IMR-90 (cell line): ENCODE results near the gene AGBL2. TPM values are rescaled to one million over a fixed set of nuclear protein-coding genes. Genes with fewer than 3 reads are reported as not detected.

Experiments used
- ATAC-seq: fragments of 200-7000 bp; cut with Tn5 transposase; 2 replicates; pipeline ENCODE4 v1.9.1; 2020; ENCODE audit warnings: low read depth, mild to moderate bottlenecking, moderate library complexity
- BruUV-seq: library from RNA; stranded (reverse); fragments of 400-500 nt; replicated peaks from 2 replicates; lab custom pipeline; 2021; lab: Mats Ljungman, UMichigan
- CTCF ChIA-PET: fragments of 300-600 bp; formaldehyde crosslinking; extraction: SDS; loops from one replicate; lab custom pipeline; 2021; ENCODE audit warnings: antibody characterized with exemption; lab: Yijun Ruan, JAX
- POLR2A ChIA-PET: fragments of 300-600 bp; sonication (Branson Sonifier 250); formaldehyde crosslinking; loops from one replicate; lab custom pipeline; 2022; ENCODE audit warnings: antibody characterized with exemption; ENCODE audit not compliant: unreplicated experiment; lab: Charles Lee
- DNase-seq: peaks from one replicate; pipeline ENCODE4 v3.0.0; 2013
- H2AFZ ChIP-seq: replicated peaks from 2 replicates; pipeline ENCODE3; 2013; ENCODE audit warnings: low read length, mild to moderate bottlenecking; ENCODE audit not compliant: poor library complexity
- H2AK5ac ChIP-seq: 2 replicates; pipeline ENCODE4 v1.6.1; 2013; ENCODE audit warnings: low read depth, low read length, inconsistent platforms
- H2AK9ac ChIP-seq: replicated peaks from 2 replicates; pipeline ENCODE3; 2013; ENCODE audit warnings: mild to moderate bottlenecking, low read depth, low read length, moderate library complexity; ENCODE audit not compliant: poor library complexity
- H2BK120ac ChIP-seq: 2 replicates; pipeline ENCODE4 v1.6.1; 2013; ENCODE audit warnings: low read depth, low read length, inconsistent platforms
- H2BK15ac ChIP-seq: 3 replicates; pipeline ENCODE4 v1.6.1; 2013; ENCODE audit warnings: low read depth, low read length, inconsistent platforms
- H2BK20ac ChIP-seq: 2 replicates; pipeline ENCODE4 v1.6.1; 2013; ENCODE audit warnings: low read depth, mild to moderate bottlenecking, inconsistent platforms, low read length, moderate library complexity
- H2BK5ac ChIP-seq: 2 replicates; pipeline ENCODE4 v1.6.1; 2013; ENCODE audit warnings: mild to moderate bottlenecking, low read depth, low read length, inconsistent platforms; ENCODE audit not compliant: poor library complexity, severe bottlenecking
- H3K14ac ChIP-seq: replicated peaks from 2 replicates; pipeline ENCODE4 v1.6.1; 2013; ENCODE audit warnings: low read depth, low read length, inconsistent platforms
- H3K18ac ChIP-seq: 2 replicates; pipeline ENCODE4 v1.6.1; 2013; ENCODE audit warnings: low read depth, low read length, control low read depth
- H3K23ac ChIP-seq: 2 replicates; pipeline ENCODE4 v1.6.1; 2013; ENCODE audit warnings: low read depth, low read length, inconsistent platforms
- H3K27ac ChIP-seq: 2 replicates; pipeline ENCODE4 v1.5.1; 2013; ENCODE audit warnings: mild to moderate bottlenecking, control low read depth, low read length; ENCODE audit not compliant: insufficient read depth
- H3K27me3 ChIP-seq: 2 replicates; pipeline ENCODE4 v1.6.1; 2013; ENCODE audit warnings: low read length; ENCODE audit not compliant: control insufficient read depth, insufficient read depth
- H3K36me3 ChIP-seq: 2 replicates; pipeline ENCODE4 v1.6.1; 2013; ENCODE audit warnings: low read length, mixed read lengths; ENCODE audit not compliant: control insufficient read depth, insufficient read depth
- H3K4ac ChIP-seq: 2 replicates; pipeline ENCODE4 v1.6.1; 2013; ENCODE audit warnings: low read depth, low read length, inconsistent platforms
- H3K4me1 ChIP-seq: 2 replicates; pipeline ENCODE4 v1.6.1; 2013; ENCODE audit warnings: low read length, mixed read lengths; ENCODE audit not compliant: control insufficient read depth, insufficient read depth
- H3K4me2 ChIP-seq: 2 replicates; pipeline ENCODE4 v1.6.1; 2013; ENCODE audit warnings: low read depth, mild to moderate bottlenecking, control low read depth, low read length, moderate library complexity
- H3K4me3 ChIP-seq: 2 replicates; pipeline ENCODE4 v1.5.1; 2013; ENCODE audit warnings: low read depth, mild to moderate bottlenecking, control low read depth, low read length, moderate library complexity; ENCODE audit not compliant: insufficient read depth
- H3K56ac ChIP-seq: 2 replicates; pipeline ENCODE4 v1.6.1; 2013; ENCODE audit warnings: low read length, inconsistent platforms; ENCODE audit not compliant: insufficient read depth; ENCODE audit errors: extremely low read depth
- H3K79me1 ChIP-seq, 2 experiments: 2 replicates each; pipeline ENCODE4 v1.6.1; 2013; ENCODE audit warnings: low read length in 2 of 2, inconsistent platforms in 1 of 2, low read depth in 1 of 2
- H3K9ac ChIP-seq: 2 replicates; pipeline ENCODE4 v1.6.1; 2013; ENCODE audit warnings: low read depth, low read length, control low read depth
- H3K9me1 ChIP-seq: 2 replicates; pipeline ENCODE4 v1.6.1; 2013; ENCODE audit warnings: low read length, inconsistent platforms; ENCODE audit not compliant: insufficient read depth
- H3K9me3 ChIP-seq: 2 replicates; pipeline ENCODE4 v1.6.1; 2013; ENCODE audit warnings: low read length; ENCODE audit not compliant: control insufficient read depth, insufficient read depth
- H4K20me1 ChIP-seq: 2 replicates; pipeline ENCODE4 v1.6.1; 2013; ENCODE audit warnings: low read length, inconsistent platforms; ENCODE audit not compliant: insufficient read depth
- H4K5ac ChIP-seq: 2 replicates; pipeline ENCODE4 v1.6.1; 2013; ENCODE audit warnings: mild to moderate bottlenecking, low read depth, low read length, control low read depth
- H4K8ac ChIP-seq, 2 experiments: 2 replicates each; pipeline ENCODE4 v1.6.1; 2013; ENCODE audit warnings: low read depth in 2 of 2, low read length in 2 of 2, control low read depth in 1 of 2, inconsistent platforms in 1 of 2
- H4K91ac ChIP-seq: 2 replicates; pipeline ENCODE4 v1.6.1; 2013; ENCODE audit warnings: low read depth, low read length, inconsistent platforms; ENCODE audit not compliant: insufficient read depth
- BHLHE40 ChIP-seq: fragments of 150-350 bp; IDR thresholded peaks from 2 replicates; pipeline ENCODE4 v1.6.1; 2016; ENCODE audit warnings: mild to moderate bottlenecking, low read depth, low read length
- CEBPB ChIP-seq: IDR thresholded peaks from 2 replicates; pipeline ENCODE4 v1.6.1; 2012; ENCODE audit warnings: low read depth, low read length, improper control_type of control experiment
- CHD1 ChIP-seq: IDR thresholded peaks from 2 replicates; pipeline ENCODE4 v1.6.1; 2012; ENCODE audit warnings: low read depth, low read length, improper control_type of control experiment
- FOS ChIP-seq: fragments of 150-350 bp; IDR thresholded peaks from 2 replicates; pipeline ENCODE4 v1.6.1; 2016; ENCODE audit warnings: low read depth, low read length
- MAFK ChIP-seq: IDR thresholded peaks from 2 replicates; pipeline ENCODE4 v1.6.1; 2012; ENCODE audit warnings: low read depth, low read length, improper control_type of control experiment
- MAZ ChIP-seq: IDR thresholded peaks from 2 replicates; pipeline ENCODE4 v1.6.1; 2012; ENCODE audit warnings: low read depth, mild to moderate bottlenecking, low read length, improper control_type of control experiment, moderate library complexity, borderline replicate concordance
- MXI1 ChIP-seq: IDR thresholded peaks from 2 replicates; pipeline ENCODE4 v1.6.1; 2012; ENCODE audit warnings: low read depth, mild to moderate bottlenecking, low read length, moderate library complexity, borderline replicate concordance
- NFE2L2 ChIP-seq: fragments of 150-350 bp; IDR thresholded peaks from 2 replicates; pipeline ENCODE4 v1.6.1; 2016; ENCODE audit warnings: low read depth, mild to moderate bottlenecking, low read length
- POLR2A ChIP-seq: IDR thresholded peaks from 2 replicates; pipeline ENCODE4 v1.6.1; 2012; ENCODE audit warnings: mild to moderate bottlenecking, low read depth, low read length
- RAD21 ChIP-seq: IDR thresholded peaks from 2 replicates; pipeline ENCODE4 v1.6.1; 2012; ENCODE audit warnings: low read length, improper control_type of control experiment
- RCOR1 ChIP-seq: IDR thresholded peaks from 2 replicates; pipeline ENCODE4 v1.6.1; 2012; ENCODE audit warnings: mild to moderate bottlenecking, low read length, improper control_type of control experiment; ENCODE audit not compliant: insufficient replicate concordance
- RFX5 ChIP-seq: IDR thresholded peaks from 2 replicates; pipeline ENCODE4 v1.8.0; 2012; ENCODE audit warnings: low read depth, mild to moderate bottlenecking, low read length, moderate library complexity
- dilution Hi-C: fragments of 300-500 bp; cut with HindIII; formaldehyde crosslinking; loops from one replicate; pipeline ENCODE4 v1.14.3; 2018; ENCODE audit warnings: low sequenced_read_pairs; ENCODE audit not compliant: unreplicated experiment
- in situ Hi-C: fragments of 300-500 bp; cut with MboI; formaldehyde crosslinking; loops from 3 replicates; pipeline ENCODE4 v1.14.3; 2019; ENCODE audit warnings: low sequenced_read_pairs, inconsistent platforms, mixed read lengths
- intact Hi-C: fragments of 100-400 bp; cut with micrococcal nuclease; formaldehyde crosslinking; loops from 2 replicates; pipeline ENCODE4 v1.10.0; 2022
- polyA plus RNA-seq, 3 experiments: library from polyadenylated mRNA; depleted of rRNA; stranded (reverse); fragments of >200 nt; gene quantifications; 2 replicates each; pipeline ENCODE4 v1.2.3, GENCODE V29; 2012; ENCODE audit warnings: low replicate concordance in 1 of 3
- total RNA-seq: library from RNA; depleted of rRNA; stranded (reverse); fragments of >200 nt; gene quantifications from 2 replicates; pipeline ENCODE4 v1.2.3, GENCODE V29; 2012
- TF ChIP-seq, protein P1 (sequence below): fragments of 150-350 bp; IDR thresholded peaks from 2 replicates; pipeline ENCODE4 v1.6.1; 2017; ENCODE audit warnings: mild to moderate bottlenecking, antibody characterized with exemption, low read length, low read depth
- TF ChIP-seq, protein P2 (sequence below): fragments of 150-350 bp; IDR thresholded peaks from 2 replicates; pipeline ENCODE4 v1.6.1; 2016; ENCODE audit warnings: low read depth, mild to moderate bottlenecking, low read length, moderate library complexity, borderline replicate concordance

AGBL2 gene
- total and polyA plus RNA-seq, 2 of the 4 experiments (the other 2 are of a cell fraction), result 0.36 to 1.2 TPM

DNA sequence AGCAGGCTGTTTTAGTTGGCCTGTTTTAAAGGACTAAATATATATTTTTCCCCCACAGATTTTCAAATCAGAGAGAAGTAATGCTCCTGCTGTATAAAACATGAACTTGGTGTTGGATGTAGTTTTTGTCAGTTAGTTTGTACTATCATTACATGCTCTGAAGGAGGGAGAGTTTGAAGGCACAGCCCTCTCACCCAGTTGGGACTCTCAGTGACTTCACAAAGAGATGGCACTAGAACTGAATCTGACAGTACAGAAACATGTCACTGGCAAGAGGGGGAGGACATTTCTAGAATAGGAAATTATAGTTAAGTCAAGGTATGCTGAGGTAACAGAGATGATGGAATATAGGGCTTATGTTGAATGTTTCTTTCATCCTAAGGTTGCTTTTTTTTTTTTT is 99.9 kb downstream of the AGBL2 start:
- intact Hi-C loops (loop anchor here (5.0 kb wide), 1 partner anchor 208 kb away; the partner anchor contains the start of gene SLC39A13), dilution Hi-C loops (no loop called here), in situ Hi-C loops (loop anchor here (10.0 kb wide), 1 partner anchor 130 kb away; no protein-coding TSS in a partner anchor)
- Histone ChIP-seq H3K9ac (no peak overlapping the region), H2AFZ (no peak overlapping the region), H3K36me3 (peaks cover 6% of the 10 kb centered on the region), H3K14ac (no peak overlapping the region), H2BK20ac (no peak overlapping the region), H3K4me3 (no peak overlapping the region), H4K91ac (no peak overlapping the region), H3K4me2 (no peak overlapping the region), H2AK5ac (no peak overlapping the region), H2BK15ac (no peak overlapping the region), H2AK9ac (no peak overlapping the region), H3K18ac (no peak overlapping the region), H4K8ac (no peak overlapping the region), H2BK120ac (no peak overlapping the region), H2BK5ac (no peak overlapping the region), H3K4ac (no peak overlapping the region), H3K79me1 (peaks cover 0 to 6% of the 10 kb centered on the region in 2 experiments; a peak in 1 of 4 replicates), H3K27me3 (no peaks in the 10 kb centered on the region), H3K4me1 (peaks cover 4% of the 10 kb centered on the region), H4K20me1 (peaks cover 9% of the 10 kb centered on the region), H3K56ac (no peak overlapping the region), H3K23ac (no peak overlapping the region), H4K5ac (no peak overlapping the region), H3K9me1 (no peaks in the 10 kb centered on the region), H3K9me3 (no peaks in the 10 kb centered on the region), H3K27ac (no peak overlapping the region)
- TF ChIP-seq RCOR1 (no peak), NFE2L2 (no peak), FOS (no peak), RFX5 (no peak), MAZ (no peak), MXI1 (no peak), POLR2A (no peak), CHD1 (no peak), RAD21 (no peak), CEBPB (no peak), MAFK (no peak), BHLHE40 (no peak)
- TF ChIP-seq, protein P1, sequence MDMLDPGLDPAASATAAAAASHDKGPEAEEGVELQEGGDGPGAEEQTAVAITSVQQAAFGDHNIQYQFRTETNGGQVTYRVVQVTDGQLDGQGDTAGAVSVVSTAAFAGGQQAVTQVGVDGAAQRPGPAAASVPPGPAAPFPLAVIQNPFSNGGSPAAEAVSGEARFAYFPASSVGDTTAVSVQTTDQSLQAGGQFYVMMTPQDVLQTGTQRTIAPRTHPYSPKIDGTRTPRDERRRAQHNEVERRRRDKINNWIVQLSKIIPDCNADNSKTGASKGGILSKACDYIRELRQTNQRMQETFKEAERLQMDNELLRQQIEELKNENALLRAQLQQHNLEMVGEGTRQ, result no peak
- TF ChIP-seq, protein P2, sequence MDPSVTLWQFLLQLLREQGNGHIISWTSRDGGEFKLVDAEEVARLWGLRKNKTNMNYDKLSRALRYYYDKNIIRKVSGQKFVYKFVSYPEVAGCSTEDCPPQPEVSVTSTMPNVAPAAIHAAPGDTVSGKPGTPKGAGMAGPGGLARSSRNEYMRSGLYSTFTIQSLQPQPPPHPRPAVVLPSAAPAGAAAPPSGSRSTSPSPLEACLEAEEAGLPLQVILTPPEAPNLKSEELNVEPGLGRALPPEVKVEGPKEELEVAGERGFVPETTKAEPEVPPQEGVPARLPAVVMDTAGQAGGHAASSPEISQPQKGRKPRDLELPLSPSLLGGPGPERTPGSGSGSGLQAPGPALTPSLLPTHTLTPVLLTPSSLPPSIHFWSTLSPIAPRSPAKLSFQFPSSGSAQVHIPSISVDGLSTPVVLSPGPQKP, result no peak
- POLR2A ChIA-PET, result no interaction called here
- BruUV-seq, result no TSS peak
- no peak for DNase-seq
- no peak for ATAC-seq
- CTCF ChIA-PET, result no interaction called here
